ENCODE measurements around the gene ZFPL1.

The ZFPL1 gene

DNA sequence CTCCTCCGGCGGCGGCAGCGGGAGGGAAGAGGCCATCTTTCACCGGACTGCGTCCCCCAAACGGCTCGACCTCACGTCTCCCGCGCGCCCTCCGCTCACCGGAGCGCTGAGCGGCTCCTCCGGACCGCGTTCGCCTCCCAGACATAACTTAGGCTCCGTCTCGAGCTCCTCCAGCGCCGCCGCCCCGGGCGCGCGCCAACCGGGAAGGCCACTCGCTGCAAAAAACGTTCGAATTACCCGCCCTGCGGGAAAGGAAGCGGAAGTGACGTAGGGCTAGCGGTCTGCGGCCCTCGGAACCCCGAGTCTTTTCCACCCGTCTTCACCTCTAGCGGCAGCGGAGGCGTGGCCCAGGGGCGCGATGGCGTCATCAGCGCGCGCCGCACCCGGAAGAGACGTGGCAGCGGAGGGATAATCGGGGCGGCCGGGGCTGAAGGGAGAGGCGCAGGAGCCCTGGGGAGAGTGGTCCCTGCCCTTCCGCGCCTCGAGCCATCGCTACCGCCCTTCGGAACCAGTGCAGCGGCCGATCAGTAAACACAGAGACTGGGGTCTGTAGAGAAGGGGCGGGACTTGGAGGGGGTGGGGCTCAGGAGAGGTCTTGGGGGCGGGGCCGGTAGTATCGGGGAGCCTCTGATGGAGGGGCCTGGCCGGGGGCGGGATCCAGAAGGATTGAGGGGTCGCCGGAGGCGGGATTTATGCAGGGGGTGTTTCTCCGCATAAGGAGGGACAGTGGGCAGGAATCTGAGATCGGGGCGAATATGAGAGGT, at the start of gene ZFPL1, which contains the start of gene CDCA5:
ZFPL1 (plus strand) TSS at position 389 of the 764 bp plus-strand sequence. CDS start 477 bp downstream, outside the sequence.
CDCA5 (minus strand) TSS at position 207 of the 764 bp plus-strand sequence; CDS start at position 145, 62 bp downstream.
- peak; percentile 67 for DNase-seq

DNA sequence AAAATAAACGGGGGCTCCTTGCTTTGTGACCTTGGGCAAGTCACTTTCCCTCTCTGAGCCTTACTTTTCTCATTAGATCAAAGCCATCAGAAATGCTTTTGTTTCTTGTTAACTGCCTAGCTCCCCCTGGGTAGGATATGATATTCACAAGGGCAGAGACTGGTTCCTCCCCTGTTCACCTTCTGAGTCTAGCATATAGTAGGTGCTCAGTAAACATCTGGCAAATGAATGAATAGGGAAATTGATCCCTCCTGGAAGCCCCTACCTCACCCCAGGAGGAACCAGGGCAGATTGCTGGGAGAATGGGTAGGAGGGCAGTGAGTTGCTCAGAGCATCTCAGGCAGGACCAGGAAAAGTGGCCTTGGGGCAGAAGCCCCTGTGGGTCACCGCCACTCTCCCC, 49.6 kb upstream of the ZFPL1 start:
- no peak for DNase-seq

DNA sequence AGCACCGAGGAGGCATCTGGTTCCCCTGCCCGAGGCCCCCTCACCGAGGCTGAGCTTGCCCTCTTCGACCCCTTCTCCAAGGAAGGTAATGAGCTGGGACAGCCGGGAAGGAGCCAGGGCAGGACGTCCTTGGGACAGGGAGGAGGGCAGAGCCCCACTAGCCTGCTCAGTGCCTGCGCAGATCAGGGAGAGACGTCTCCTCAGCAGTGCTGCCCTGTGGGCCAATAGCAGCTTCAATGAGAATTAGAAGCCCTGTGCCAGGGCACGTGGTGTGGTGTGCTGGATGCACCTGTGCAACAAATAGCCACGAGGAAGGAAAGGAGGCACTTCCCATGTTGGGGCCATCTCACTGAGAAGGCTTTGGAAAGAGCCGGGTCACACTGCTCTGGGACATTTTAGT, 48.4 kb upstream of the ZFPL1 start:
- DNase-seq, result no peak

DNA sequence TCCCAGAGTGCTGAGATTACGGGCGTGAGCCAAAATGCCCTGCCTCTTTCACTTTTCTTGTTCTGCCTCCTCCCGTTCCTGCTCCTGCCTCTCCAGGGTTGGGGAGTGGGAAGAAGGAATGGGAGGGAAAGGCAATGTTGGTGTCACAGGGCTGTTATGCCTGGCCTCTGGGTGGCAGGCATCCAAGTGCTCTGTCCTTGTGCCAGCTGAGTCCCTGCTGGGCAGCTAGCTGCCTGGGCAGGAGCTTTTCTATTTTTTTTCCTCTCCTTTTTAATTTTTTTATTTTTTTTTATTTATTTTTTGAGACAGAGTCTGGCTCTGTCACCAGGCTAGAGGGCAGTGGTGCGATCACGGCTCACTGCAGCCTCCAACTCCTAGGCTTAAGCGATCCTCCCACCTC, 47.1 kb upstream of the ZFPL1 start:
- DNase-seq, result no peak

DNA sequence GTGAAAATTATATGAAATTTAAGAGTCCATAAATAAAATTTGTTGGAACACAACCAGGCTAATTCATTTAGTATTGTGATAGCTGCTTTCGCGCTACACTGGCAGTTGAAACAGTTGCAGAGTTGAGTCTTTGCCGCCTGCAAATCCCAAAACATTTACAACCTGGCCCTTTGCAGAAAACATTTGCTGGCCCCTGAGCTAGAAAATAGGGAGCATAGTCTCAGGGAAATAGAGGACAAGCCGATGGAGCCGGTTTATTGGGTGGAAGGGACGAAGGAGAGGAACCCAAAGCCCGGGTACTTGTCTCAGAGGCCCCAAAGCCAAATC, 43.5 kb upstream of the ZFPL1 start:
- DNase-seq, result no peak

DNA sequence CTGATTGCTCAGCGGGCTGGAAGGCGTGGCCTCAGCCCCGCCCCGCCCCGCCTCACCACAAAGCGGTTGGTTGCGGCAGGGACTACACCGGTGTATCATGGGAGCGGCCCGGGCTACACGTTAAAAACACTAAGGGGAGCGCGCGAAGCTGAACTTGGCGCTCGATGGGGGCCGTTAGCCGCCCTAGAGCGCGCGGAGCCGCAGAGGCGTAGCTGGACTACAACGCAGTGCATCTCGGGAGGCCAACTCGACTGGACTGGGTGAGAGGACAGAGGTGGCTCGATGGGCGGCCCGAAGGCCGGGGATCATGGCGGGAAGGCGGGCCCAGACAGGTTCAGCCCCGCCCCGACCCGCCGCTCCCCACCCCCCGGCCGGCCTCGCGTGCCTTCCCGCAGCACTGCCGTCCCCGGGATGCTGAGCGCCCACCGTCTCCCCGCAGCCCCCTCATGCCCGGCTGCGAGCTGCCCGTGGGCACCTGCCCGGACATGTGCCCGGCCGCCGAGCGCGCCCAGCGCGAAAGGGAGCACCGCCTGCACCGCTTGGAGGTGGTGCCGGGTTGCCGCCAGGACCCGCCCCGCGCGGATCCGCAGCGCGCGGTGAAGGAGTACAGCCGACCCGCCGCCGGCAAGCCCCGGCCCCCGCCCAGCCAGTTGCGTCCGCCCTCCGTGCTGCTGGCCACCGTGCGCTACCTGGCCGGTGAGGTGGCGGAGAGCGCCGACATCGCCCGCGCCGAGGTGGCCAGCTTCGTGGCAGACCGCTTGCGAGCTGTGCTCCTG, 43.0 kb upstream of the ZFPL1 start, which contains the start of gene SAC3D1:
SAC3D1 (plus strand) TSS at position 364 of the 776 bp plus-strand sequence; CDS start at position 447, 83 bp downstream.
- no peak for DNase-seq

DNA sequence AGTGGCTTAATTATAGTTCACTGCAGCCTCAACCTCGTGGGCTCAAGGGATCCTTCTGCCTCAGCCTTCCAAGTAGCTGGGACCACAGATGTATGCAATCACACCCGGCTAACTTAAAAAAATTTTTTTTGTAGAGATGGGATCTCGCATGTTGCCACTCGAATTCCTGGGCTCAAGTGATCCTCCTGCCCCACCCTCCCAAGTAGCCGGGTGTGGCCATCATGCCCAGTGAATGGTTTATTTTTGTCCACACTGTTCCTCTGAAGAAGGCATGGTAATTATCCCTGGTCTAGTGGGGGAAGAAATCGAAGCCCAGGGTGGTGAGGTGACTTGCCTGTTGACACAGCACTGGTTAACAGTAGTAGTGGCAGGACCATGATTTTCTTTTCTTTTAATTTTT, 41.1 kb upstream of the ZFPL1 start:
- no peak for DNase-seq

DNA sequence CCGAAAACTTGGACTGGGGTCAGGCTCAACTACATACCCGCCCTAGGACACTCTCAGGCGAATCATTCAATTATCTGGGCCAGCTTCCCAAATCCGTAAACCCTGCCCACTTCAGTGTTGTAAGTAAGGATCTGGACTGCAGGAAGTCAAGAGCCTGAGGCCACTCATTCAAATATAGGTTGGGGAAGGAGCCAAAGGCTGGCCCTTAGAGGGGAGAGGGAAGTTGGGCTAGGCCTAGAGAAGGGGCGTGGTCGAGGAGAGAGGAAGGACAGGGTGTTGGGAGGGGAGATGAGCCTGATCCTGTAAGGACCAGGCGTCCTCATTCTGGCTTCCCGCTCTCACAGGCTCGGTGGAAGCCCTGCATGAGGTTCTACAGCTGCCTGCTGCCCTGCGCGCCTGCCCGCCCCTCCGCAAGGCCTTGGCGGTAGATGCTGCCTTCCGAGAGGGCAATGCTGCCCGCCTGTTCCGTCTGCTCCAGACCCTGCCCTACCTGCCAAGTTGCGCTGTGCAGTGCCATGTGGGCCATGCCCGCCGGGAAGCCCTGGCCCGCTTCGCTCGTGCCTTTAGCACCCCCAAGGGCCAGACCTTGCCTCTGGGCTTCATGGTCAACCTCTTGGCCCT, 40.0 kb upstream of the ZFPL1 start:
- DNase-seq, result no peak

DNA sequence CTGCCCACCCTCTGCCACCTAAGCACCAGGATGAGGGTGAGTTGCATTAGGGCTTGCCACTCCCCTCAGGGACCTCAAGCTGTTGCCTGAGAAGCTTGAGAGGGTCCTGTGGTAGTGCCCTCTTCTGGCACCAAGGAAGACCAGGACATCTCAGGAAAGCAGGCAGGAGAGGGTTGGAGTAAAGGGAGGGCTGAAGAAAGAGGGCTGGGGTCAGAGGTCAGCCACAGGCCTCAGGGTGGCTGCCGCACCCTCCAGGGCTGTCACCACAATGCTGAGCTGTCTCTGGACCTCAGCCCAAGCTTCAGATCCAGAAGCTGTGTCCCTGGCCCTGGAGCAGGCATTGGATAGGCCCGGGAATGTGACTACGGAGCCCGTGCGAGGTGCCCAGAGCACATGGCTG, 39.0 kb upstream of the ZFPL1 start:
- DNase-seq, result no peak

DNA sequence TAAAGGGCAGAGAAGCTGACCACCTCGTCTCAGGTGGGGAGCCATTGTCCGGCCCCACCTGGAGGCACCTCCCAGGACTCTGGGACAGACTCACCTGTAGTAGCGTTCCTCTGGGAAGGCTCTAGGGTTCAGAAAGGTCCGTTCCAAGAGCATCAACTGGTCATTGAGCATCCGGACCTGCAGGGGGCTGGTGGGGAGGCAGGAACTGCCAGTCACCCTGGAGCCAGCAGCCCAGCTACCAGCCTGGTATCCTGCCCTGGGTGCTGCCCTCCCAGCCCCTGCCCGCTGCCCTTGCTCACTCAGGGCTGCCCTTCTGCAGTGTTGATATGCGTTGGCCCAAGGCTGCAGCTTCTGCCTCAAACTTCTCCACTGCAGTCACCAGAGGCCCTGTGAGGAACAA, 38.3 kb upstream of the ZFPL1 start:
- DNase-seq, result no peak

DNA sequence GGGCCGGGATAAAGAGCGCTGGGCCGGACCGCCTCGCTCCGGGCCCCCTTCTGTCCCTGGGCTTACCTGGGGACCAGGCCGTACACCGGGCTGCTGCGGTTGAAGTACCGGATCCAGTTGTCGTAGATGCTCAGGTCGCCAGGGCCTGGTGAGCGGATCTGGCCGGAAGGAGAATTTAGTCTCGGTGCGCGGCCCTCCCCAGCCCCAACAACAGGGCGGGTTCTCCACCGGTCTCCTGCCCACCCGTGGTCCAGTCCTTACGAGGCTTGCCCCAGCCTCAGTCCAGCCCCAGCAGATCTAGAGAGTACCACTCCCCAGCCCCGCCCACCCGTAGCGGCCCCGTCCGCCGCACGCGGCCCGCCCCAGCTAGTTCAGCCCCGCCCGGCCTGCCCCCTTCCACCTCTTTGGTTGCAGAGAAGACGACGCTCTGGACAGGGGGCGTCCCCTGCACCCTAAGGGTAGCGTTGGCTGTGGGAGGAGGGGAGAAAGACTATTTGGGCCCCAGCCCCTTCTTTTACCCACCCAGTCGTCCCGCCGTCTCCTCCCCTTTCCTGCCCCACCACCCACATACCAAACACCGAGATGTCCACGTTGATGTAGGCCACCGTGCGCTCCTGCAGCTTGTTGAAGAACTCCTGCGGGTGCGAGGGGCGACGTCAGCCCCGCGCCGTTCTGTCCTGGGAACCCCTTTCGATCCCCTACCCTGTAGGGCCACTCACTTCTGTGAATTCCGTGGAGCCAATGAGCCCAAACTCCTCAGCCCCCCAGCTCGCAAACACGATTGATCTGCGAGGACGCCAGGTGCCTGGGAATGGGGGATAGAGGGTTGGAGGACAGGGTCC, 36.2 kb upstream of the ZFPL1 start:
- DNase-seq, result no peak

DNA sequence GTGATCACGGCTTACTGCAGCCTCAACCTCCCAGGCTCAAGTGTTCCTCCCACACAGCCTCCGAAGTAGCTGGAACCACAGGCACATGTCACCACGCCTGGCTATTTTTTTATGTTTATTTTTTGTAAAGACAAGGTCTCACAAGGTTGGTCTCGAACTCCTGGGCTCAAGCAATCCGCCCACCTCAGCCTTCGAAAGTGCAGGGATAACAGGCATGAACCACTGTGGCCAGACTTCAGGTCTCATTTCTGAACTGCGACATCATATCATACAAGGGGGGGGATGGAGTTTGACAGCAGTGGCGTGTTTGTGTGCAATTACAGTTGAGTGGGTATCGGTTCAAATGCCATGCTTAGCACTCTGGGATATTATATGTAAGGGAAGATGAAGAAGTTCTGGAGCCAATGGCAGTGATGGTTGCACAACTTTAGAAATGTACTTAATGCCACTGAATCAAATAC, 32.6 kb upstream of the ZFPL1 start:
- no peak for DNase-seq

DNA sequence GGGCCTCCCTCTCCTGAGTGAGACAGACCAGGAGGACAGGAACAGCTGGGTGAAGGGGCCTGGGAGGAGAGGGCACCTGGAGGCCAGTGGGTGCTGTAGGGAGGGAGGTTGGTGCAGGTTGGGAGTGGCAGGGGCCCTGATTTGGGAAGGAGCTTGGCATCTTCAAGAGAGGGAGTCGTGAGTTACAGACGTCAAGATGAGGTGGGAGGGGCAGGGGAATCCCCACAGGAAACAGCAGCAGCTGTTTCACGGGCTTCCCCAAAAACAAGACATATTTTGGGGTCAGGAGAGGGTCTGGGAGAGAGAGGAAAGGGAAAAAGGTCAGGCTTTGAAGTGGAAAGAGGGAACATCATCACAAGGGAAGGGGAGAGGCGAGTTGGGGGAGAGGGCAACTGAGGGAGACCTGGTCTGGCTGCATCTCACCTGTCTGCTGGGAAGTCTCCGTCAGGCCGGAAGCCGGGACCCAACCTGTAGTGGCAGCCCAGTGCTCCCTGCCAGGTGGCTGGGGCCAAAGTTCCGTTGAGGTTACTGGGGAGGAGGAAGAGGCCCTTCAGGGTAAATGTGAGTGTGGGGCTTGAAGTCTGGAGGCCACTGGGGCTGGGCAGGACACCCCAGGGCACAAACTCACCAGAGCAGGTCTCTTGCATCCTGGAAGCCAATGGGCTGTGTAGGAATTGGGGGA, 30.1 kb upstream of the ZFPL1 start:
- no peak for DNase-seq

DNA sequence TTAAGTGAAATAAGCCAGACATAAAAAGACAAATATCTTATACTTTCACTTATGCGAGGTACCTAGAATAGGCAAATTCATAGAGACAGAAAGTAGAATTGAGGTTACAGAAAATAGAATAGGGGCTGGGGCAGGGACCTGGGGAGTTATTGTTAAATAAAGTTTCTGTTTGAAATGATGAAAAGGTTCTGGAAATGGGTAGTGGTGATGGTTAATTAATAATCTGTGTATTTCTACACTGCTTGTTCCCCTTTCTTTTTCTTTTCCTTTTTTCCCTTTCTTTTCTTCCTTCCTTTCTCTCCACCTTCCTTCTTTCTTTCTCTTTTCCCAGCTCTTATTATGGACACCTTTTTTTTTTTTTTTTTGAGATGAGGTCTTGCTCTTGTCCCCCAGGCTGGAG, 28.5 kb upstream of the ZFPL1 start:
- DNase-seq, result no peak

DNA sequence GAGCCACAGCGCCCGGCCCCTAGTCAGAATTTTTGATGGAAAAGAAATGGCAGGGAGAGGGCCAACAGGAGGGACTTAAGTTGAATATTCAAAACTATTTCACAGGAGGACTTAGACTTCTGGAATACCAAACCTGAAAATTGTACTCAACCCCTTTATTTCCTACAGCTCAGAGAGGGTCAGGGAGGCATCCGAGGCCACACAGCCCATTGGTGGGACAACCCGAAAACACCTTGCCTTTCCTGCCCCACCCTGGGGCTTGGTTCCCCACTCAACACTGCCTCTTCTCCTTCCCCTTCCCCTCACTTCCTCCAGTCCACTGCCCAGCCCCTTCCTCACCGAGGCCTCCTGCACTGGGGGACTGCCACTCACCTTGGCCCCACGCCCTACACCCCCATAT, 27.0 kb upstream of the ZFPL1 start:
- no peak for DNase-seq

DNA sequence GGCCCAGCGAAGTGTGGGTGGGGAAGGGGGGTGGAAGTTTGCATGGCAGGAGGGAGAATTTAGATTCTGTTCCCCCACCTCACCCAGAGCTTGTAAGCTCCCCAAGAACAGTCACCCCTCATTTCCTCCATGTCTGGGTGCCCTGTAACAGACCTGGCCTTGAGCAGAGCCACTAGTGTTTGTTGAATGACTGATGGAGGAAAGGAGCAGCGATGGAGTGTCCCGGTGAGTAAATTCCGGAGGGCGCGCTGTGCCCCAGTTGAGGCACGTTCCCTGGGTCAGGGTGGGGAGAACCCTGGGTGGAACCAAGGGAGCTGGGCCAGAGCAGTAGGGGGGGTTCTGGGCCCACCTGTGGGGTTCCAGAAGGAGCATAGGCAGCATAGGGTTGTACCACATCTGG, 26.5 kb upstream of the ZFPL1 start:
- DNase-seq, result no peak

DNA sequence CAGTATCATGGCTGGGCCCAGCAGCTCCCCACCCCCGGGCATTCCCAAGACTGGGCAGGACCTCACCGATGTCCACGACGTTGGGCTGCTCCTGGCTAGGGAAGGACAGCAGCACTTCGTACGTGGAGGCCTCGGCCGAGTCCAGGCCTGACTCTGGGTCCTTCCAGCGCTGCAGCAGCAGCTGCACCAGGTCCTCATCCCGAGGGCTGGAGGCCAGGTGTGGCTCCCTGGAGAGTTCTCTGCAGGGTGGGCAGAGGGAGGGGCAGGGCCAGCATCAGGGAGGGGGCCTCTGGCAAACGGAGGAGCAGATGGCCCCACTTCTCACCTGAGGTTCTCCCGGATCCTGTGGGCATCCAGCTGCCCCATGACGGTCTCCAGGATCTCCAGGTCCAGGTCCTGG, 26.0 kb upstream of the ZFPL1 start:
- no peak for DNase-seq

DNA sequence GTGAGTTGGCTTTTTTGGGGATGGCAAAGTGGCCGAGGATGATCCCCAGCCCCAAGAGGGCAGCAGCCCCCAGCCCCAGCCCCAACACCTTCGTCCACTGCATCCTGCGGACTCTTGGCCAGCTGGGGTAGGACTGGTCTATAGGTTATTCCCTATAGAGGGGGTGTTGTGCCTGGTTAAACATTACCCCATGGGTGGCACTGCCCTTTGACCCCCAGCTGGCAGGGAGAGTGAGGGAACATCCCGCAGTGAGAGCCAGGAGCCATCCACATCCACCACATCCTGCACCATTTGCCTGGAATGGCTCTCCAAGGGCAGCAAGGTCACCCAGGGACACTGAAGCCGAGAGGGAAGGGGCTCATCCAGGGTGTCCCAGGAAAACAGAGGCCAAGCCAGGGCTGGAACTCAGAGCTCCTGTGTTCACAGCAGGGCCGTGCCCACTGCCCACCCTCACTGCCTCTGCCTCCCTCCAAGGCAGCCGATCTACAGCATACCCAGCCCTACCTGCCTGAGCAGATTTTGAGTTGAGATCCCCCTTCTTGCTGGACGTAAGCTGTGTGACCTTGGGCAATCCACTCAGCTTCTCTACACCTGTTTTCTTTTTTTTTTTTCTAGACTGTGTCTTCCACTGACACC, 25.5 kb upstream of the ZFPL1 start, which contains the start of gene NAALADL1:
NAALADL1 (minus strand) TSS at position 135 of the 636 bp plus-strand sequence; CDS start at position 103, 32 bp downstream.
- no peak for DNase-seq

DNA sequence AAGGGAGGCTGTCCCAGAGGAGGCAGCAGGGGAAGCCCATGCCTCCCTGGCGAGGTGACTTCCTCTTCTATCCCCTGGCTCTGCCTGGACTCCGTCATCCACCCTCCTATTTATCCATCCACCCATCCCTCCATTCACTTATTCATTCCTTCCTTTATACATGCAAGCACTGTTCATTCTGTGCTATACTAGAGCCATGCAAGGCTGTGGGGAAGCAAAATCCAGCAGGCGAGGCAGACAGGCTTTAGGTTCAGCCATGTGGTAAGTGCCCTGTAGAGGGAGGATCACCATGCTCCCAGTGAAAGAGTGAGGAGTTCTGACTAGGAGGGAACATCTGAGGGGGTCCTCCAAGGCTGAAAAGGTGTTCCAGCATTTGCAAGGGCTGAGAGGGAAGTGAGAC, 24.5 kb upstream of the ZFPL1 start:
- DNase-seq, result no peak

DNA sequence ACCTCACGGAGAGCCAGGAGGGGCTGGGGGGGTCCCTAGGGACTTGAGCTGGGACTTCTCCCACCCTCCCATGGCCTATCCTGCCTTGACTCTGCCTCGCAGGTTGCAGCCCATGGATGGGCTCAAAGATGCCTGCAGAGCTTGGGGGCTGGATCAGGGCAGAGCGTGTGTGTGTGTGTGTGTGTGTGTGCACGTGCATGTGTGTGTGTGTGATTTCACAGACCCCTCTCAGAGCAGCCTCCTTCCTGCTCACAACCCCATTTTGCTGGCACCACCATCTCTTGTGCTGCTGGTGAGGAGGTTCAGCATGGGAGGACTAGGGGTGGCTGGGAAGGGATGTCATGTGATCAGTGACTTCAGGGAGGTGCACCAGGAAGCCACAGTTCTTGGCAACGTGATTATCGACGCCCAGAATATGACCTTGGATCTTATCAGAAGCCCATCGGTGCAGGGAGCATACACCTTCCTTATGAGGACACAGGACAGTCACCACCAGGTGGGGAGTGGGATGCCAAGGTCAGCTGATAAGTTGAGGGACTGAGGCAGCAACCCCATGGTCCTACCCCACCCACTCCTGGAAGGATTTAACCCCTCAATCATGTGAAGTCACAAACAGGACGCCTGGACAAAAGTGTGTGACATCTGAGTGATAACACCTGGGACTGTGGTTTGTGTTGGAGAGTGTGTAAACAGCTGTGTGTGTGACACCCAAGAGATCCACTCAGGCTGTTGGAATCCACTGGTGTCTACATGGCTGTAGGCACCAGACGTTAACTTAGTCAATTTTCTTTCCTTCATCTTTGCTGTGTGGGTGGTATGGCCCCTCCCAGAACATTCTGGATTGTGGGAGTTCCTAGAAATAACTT, 23.8 kb upstream of the ZFPL1 start:
- DNase-seq, result no peak

Measured in cortex of kidney (tissue), 1 donor.